HCT116 (cell line): ENCODE results near the gene AZGP1. TPM values are rescaled to one million over a fixed set of nuclear protein-coding genes. Genes with fewer than 3 reads are reported as not detected.
"Not testable (repeated sequence)": the region's sequence is repeated elsewhere in the genome, so short reads cannot be mapped to it uniquely, and the experiment has no call there.

Experiments
- ATAC-seq: fragments of 200-7000 bp; cut with Tn5 transposase; 2 replicates; pipeline ENCODE4 v1.9.1; 2020; ENCODE audit warnings: mild to moderate bottlenecking, moderate library complexity
- BruUV-seq: library from RNA; stranded (reverse); fragments of 400-500 nt; replicated peaks from 2 replicates; lab custom pipeline; 2021; lab: Mats Ljungman, UMichigan
- CTCF ChIA-PET: fragments of 300-600 bp; sonication (Branson Sonifier 250); formaldehyde crosslinking; loops from one replicate; lab custom pipeline; 2021; ENCODE audit warnings: antibody characterized with exemption; lab: Charles Lee
- POLR2A ChIA-PET: fragments of 300-600, 350-600 bp; sonication (Branson Sonifier 250); formaldehyde crosslinking; loops from one replicate; lab custom pipeline; 2021; ENCODE audit warnings: antibody characterized with exemption; lab: Charles Lee
- RAD21 ChIA-PET, 2 experiments: fragments of 300-600 bp; sonication (Branson Sonifier 250); formaldehyde crosslinking; loops; one replicate each; lab custom pipeline; 2023; ENCODE audit warnings: low total read pairs in 2 of 2; ENCODE audit not compliant: uncharacterized antibody in 2 of 2, unreplicated experiment in 2 of 2, low non-redundant PET in 1 of 2; lab: Charles Lee
- DNase-seq: peaks from one replicate; pipeline ENCODE4 v3.0.0-alpha.2; 2010; ENCODE audit warnings: low read depth, low spot score
- H2AFZ ChIP-seq: fragments of 200-600 bp; shearing (Covaris generic), sonication (generic); 2 replicates; pipeline ENCODE4 v1.6.1; 2017; ENCODE audit warnings: low read depth, mixed run types, mixed read lengths, antibody characterized with exemption, low read length; ENCODE audit not compliant: poor library complexity, severe bottlenecking
- H3K27ac ChIP-seq: 2 replicates; pipeline ENCODE4 v1.5.1; 2012; ENCODE audit warnings: low read depth, low read length
- H3K27me3 ChIP-seq: fragments of 200-600 bp; sonication (generic); 2 replicates; pipeline ENCODE4 v1.6.1; 2016; ENCODE audit warnings: mixed run types, low read length, mixed read lengths; ENCODE audit not compliant: insufficient read depth
- H3K36me3 ChIP-seq, 2 experiments: fragments of 200-500 bp in 1 of 2; fragments of 200-600 bp in 1 of 2; sonication (Bioruptor generic) in 1 of 2; sonication (generic) in 1 of 2; 2 replicates each; pipeline versions ENCODE4 v1.5.1 to v1.6.1; 2014 to 2016; ENCODE audit warnings: low read length in 2 of 2, inconsistent platforms in 1 of 2, mixed read lengths in 1 of 2, mixed run types in 1 of 2; ENCODE audit not compliant: insufficient read depth in 2 of 2, control insufficient read depth in 1 of 2
- H3K4me1 ChIP-seq, 2 experiments: fragments of 200-600 bp in 1 of 2; sonication (generic) in 1 of 2; 2 replicates each; pipeline versions ENCODE4 v1.5.1 to v1.6.1; 2012 to 2017; ENCODE audit warnings: low read length in 2 of 2, inconsistent platforms in 1 of 2, mild to moderate bottlenecking in 1 of 2, mixed read lengths in 1 of 2, mixed run types in 1 of 2, moderate library complexity in 1 of 2; ENCODE audit not compliant: insufficient read depth in 2 of 2, control insufficient read depth in 1 of 2
- H3K4me2 ChIP-seq: fragments of 200-600 bp; sonication (generic); 2 replicates; pipeline ENCODE4 v1.6.1; 2017; ENCODE audit warnings: mixed run types, low read length, mixed read lengths
- H3K4me3 ChIP-seq, 2 experiments: fragments of 200-600 bp in 1 of 2; sonication (generic) in 1 of 2; replicated peaks in 1 of 2; 2 replicates each; pipeline ENCODE4 v1.5.1; 2011 to 2016; ENCODE audit warnings: low read length in 2 of 2, control low read depth in 1 of 2, low read depth in 1 of 2, mild to moderate bottlenecking in 1 of 2, mixed read lengths in 1 of 2, mixed run types in 1 of 2
- H3K79me2 ChIP-seq: fragments of 200-600 bp; sonication (generic); 2 replicates; pipeline ENCODE4 v1.6.1; 2017; ENCODE audit warnings: mild to moderate bottlenecking, mixed run types, low read length, moderate library complexity, mixed read lengths; ENCODE audit not compliant: insufficient read depth
- H3K9ac ChIP-seq: fragments of 200-600 bp; sonication (generic); 2 replicates; pipeline ENCODE4 v1.6.1; 2016; ENCODE audit warnings: low read length, mixed read lengths
- H3K9me2 ChIP-seq: fragments of 200-600 bp; sonication (generic), shearing (Covaris generic); 2 replicates; pipeline ENCODE4 v1.6.1; 2017; ENCODE audit warnings: mixed run types, mild to moderate bottlenecking, moderate library complexity; ENCODE audit not compliant: insufficient read depth
- H3K9me3 ChIP-seq, 2 experiments: fragments of 200-500 bp in 1 of 2; fragments of 200-600 bp in 1 of 2; sonication (Bioruptor generic) in 1 of 2; sonication (generic) in 1 of 2; 2 replicates each; pipeline ENCODE4 v1.6.1; 2014 to 2017; ENCODE audit warnings: low read length in 2 of 2, mixed read lengths in 2 of 2, inconsistent platforms in 1 of 2, low read depth in 1 of 2, mild to moderate bottlenecking in 1 of 2, mixed run types in 1 of 2, moderate library complexity in 1 of 2; ENCODE audit not compliant: control insufficient read depth in 1 of 2, insufficient read depth in 1 of 2
- H4K20me1 ChIP-seq: fragments of 200-600 bp; sonication (generic), shearing (Covaris generic); 2 replicates; pipeline ENCODE4 v1.6.1; 2017; ENCODE audit warnings: mixed run types, mild to moderate bottlenecking, moderate library complexity; ENCODE audit not compliant: insufficient read depth
- POLR2A ChIP-seq: IDR thresholded peaks from 2 replicates; pipeline ENCODE4 v1.7.0; 2011; ENCODE audit warnings: borderline replicate concordance; ENCODE audit not compliant: insufficient read depth, insufficient read length; ENCODE audit errors: extremely low read depth
- SRF ChIP-seq: IDR thresholded peaks from 2 replicates; pipeline ENCODE4 v1.6.1; 2012; ENCODE audit warnings: low read depth
- ZNF274 ChIP-seq: fragments of 200-500 bp; sonication (Bioruptor generic); IDR thresholded peaks from 2 replicates; pipeline ENCODE4 v1.6.1; 2014; ENCODE audit warnings: mild to moderate bottlenecking, low read depth, low read length, inconsistent platforms
- intact Hi-C: fragments of 100-400 bp; cut with micrococcal nuclease; formaldehyde crosslinking; loops from 2 replicates; pipeline ENCODE4 v1.10.0; 2022
- total RNA-seq: library from RNA; stranded (reverse); gene quantifications from one replicate; pipeline ENCODE4 v1.2.1, GENCODE V29; 2021; ENCODE audit not compliant: unreplicated experiment
- TF ChIP-seq, protein P1 (sequence below): IDR thresholded peaks from 2 replicates; pipeline ENCODE4 v1.6.1; 2012; ENCODE audit warnings: low read depth

Gene AZGP1
- total RNA-seq, 1 experiment from 2014 or later = 1.1 TPM

- Histone ChIP-seq H3K4me1 (no peaks in the 10 kb centered on the region), H2AFZ (no peak overlapping the region), H3K9me2 (no peaks in the 10 kb centered on the region), H3K4me3 (no peak overlapping the region)
- POLR2A ChIA-PET = no interaction called here
- TF ChIP-seq ZNF274 = no peak
- no peak for TF ChIP-seq POLR2A
- TF ChIP-seq SRF = no peak
- TF ChIP-seq, protein P1, sequence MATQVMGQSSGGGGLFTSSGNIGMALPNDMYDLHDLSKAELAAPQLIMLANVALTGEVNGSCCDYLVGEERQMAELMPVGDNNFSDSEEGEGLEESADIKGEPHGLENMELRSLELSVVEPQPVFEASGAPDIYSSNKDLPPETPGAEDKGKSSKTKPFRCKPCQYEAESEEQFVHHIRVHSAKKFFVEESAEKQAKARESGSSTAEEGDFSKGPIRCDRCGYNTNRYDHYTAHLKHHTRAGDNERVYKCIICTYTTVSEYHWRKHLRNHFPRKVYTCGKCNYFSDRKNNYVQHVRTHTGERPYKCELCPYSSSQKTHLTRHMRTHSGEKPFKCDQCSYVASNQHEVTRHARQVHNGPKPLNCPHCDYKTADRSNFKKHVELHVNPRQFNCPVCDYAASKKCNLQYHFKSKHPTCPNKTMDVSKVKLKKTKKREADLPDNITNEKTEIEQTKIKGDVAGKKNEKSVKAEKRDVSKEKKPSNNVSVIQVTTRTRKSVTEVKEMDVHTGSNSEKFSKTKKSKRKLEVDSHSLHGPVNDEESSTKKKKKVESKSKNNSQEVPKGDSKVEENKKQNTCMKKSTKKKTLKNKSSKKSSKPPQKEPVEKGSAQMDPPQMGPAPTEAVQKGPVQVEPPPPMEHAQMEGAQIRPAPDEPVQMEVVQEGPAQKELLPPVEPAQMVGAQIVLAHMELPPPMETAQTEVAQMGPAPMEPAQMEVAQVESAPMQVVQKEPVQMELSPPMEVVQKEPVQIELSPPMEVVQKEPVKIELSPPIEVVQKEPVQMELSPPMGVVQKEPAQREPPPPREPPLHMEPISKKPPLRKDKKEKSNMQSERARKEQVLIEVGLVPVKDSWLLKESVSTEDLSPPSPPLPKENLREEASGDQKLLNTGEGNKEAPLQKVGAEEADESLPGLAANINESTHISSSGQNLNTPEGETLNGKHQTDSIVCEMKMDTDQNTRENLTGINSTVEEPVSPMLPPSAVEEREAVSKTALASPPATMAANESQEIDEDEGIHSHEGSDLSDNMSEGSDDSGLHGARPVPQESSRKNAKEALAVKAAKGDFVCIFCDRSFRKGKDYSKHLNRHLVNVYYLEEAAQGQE = no peak
- TF ChIP-seq, all 23 proteins: peak for 0
- intact Hi-C loops = no loop called here
- Histone ChIP-seq H3K4me2 (no peak overlapping the region), H3K27ac (no peak overlapping the region), H3K27me3 (no peaks in the 10 kb centered on the region), H3K36me3 (no peaks in the 10 kb centered on the region), H3K79me2 (no peaks in the 10 kb centered on the region), H3K9me3 (no peaks in the 10 kb centered on the region), H4K20me1 (no peaks in the 10 kb centered on the region), H3K9ac (no peak overlapping the region)
- DNase-seq = no peak
- no TSS peak for BruUV-seq
- no peak for ATAC-seq
- ChIA-PET CTCF (no interaction called here), RAD21 (no interaction called here)
Measured at GRCh38 chr7:99974681-99975080, 1.1 kb downstream of the AZGP1 start.

- H3K27ac ChIP-seq, H3K9me3 ChIP-seq, H4K20me1 ChIP-seq, intact Hi-C loops, H3K36me3 ChIP-seq, H3K79me2 ChIP-seq, POLR2A ChIA-PET, H3K4me3 ChIP-seq, H3K4me1 ChIP-seq, H3K9ac ChIP-seq, H3K4me2 ChIP-seq, H3K9me2 ChIP-seq, RAD21 ChIA-PET, DNase-seq, BruUV-seq, CTCF ChIA-PET, H2AFZ ChIP-seq, ATAC-seq, H3K27me3 ChIP-seq: not testable (repeated sequence)
Measured at GRCh38 chr7:99973817-99974216, 2.0 kb downstream of the AZGP1 start.
